K562 (cell line): Measurements from ENCODE around the gene CDCA5. TPM values are rescaled to one million over a fixed set of nuclear protein-coding genes. Genes with fewer than 3 reads are reported as not detected.
A peak's percentile ranks its signal among the peaks of the same experiment; 100 is the strongest.

ENCODE experiments used
- BCL6 ChIP-seq: fragments of 250-450 bp; sonication (Bioruptor Pico); IDR thresholded peaks from 2 replicates; pipeline ENCODE4 v1.4.0; 2020
- CCAR2 ChIP-seq: fragments of 200-400 bp; formaldehyde crosslinking; IDR thresholded peaks from 2 replicates; pipeline ENCODE4 v1.6.1; 2017; ENCODE audit warnings: mild to moderate bottlenecking, low read depth, low read length
- CREM ChIP-seq: IDR thresholded peaks from 2 replicates; pipeline ENCODE4 v1.6.1; 2014; ENCODE audit warnings: antibody characterized with exemption, low read depth
- ETV6 ChIP-seq, 3 experiments: fragments of 150-350 bp in 1 of 3; sonication (generic) in 1 of 3; formaldehyde crosslinking in 1 of 3; IDR thresholded peaks; 2 replicates each; pipeline versions ENCODE4 v1.6.1 to v1.8.0; 2014 to 2022; ENCODE audit warnings: borderline replicate concordance in 2 of 3, low read depth in 2 of 3, antibody characterized with exemption in 1 of 3, low read length in 1 of 3, mild to moderate bottlenecking in 1 of 3, missing genetic modification reagents in 1 of 3
- FOXO4 ChIP-seq: fragments of 450-650 bp; formaldehyde crosslinking; IDR thresholded peaks from 2 replicates; pipeline ENCODE4 v1.4.0; 2020; ENCODE audit warnings: mild to moderate bottlenecking, moderate library complexity
- GABPB1 ChIP-seq: sonication (generic); formaldehyde crosslinking; IDR thresholded peaks from 2 replicates; pipeline ENCODE4 v1.8.0; 2022; ENCODE audit warnings: mild to moderate bottlenecking, missing genetic modification reagents
- HDAC2 ChIP-seq: fragments of 450-650 bp; IDR thresholded peaks from 2 replicates; pipeline ENCODE4 v1.6.1; 2016; ENCODE audit warnings: mild to moderate bottlenecking
- ILK ChIP-seq: fragments of 450-650 bp; IDR thresholded peaks from 2 replicates; pipeline ENCODE4 v1.6.1; 2016; ENCODE audit warnings: missing genetic modification characterization, low read depth, mild to moderate bottlenecking, missing compliant biosample characterization, moderate library complexity, borderline replicate concordance
- KDM1A ChIP-seq, 2 experiments: fragments of 450-650 bp; IDR thresholded peaks; 2 replicates each; pipeline ENCODE4 v1.6.1; 2016; ENCODE audit warnings: mild to moderate bottlenecking in 2 of 2
- KDM5B ChIP-seq: fragments of 200-600 bp; sonication (generic); IDR thresholded peaks from 2 replicates; pipeline ENCODE4 v1.6.1; 2012; ENCODE audit warnings: low read depth, mild to moderate bottlenecking, moderate library complexity, low read length, control low read depth, inconsistent platforms; ENCODE audit not compliant: insufficient replicate concordance
- MAFK ChIP-seq: IDR thresholded peaks from 2 replicates; pipeline ENCODE4 v1.6.1; 2011; ENCODE audit warnings: low read length, improper control_type of control experiment
- MLX ChIP-seq, 2 experiments: fragments of 450-650 bp in 1 of 2; sonication (generic) in 1 of 2; formaldehyde crosslinking; conservative IDR thresholded peaks; 2 replicates each; pipeline versions ENCODE4 v1.4.0 to v1.8.1; 2020 to 2022; ENCODE audit warnings: mild to moderate bottlenecking in 1 of 2, missing genetic modification reagents in 1 of 2
- MYNN ChIP-seq, 2 experiments: sonication (generic); formaldehyde crosslinking in 1 of 2; IDR thresholded peaks; 2 replicates each; pipeline versions ENCODE4 v1.5.0 to v1.6.1; 2016 to 2020; ENCODE audit warnings: antibody characterized with exemption in 1 of 2, missing genetic modification reagents in 1 of 2
- NFATC3 ChIP-seq: fragments of 450-650 bp; IDR thresholded peaks from 2 replicates; pipeline ENCODE4 v1.6.1; 2017; ENCODE audit warnings: mild to moderate bottlenecking
- POLR2AphosphoS5 ChIP-seq: IDR thresholded peaks from 2 replicates; pipeline ENCODE4 v1.6.1; 2011; ENCODE audit warnings: mild to moderate bottlenecking, low read depth, low read length, moderate library complexity; ENCODE audit not compliant: control insufficient read depth, insufficient read depth
- POLR2G ChIP-seq: fragments of 200-400 bp; formaldehyde crosslinking; IDR thresholded peaks from 2 replicates; pipeline ENCODE4 v1.6.1; 2017; ENCODE audit warnings: low read depth, mild to moderate bottlenecking, antibody characterized with exemption, low read length, moderate library complexity
- RHOXF2B ChIP-seq: fragments of 250-450 bp; sonication (Bioruptor Pico); conservative IDR thresholded peaks from 2 replicates; pipeline ENCODE4 v1.5.1; 2021
- SMAD2 ChIP-seq: fragments of 150-350 bp; IDR thresholded peaks from 2 replicates; pipeline ENCODE4 v1.6.1; 2014; ENCODE audit warnings: low read depth, mild to moderate bottlenecking, low read length
- SMARCE1 ChIP-seq: fragments of 450-650 bp; IDR thresholded peaks from 2 replicates; pipeline ENCODE4 v1.7.1; 2016; ENCODE audit warnings: mild to moderate bottlenecking
- ZEB2 ChIP-seq: fragments of 450-650 bp; IDR thresholded peaks from 2 replicates; pipeline ENCODE4 v1.6.1; 2016
- ZNF140 ChIP-seq: fragments of 250-450 bp; sonication (Bioruptor Pico); IDR thresholded peaks from 2 replicates; pipeline ENCODE4 v1.8.0; 2021; ENCODE audit warnings: moderate library complexity, mild to moderate bottlenecking, inconsistent platforms
- ZNF263 ChIP-seq: sonication (generic); formaldehyde crosslinking; IDR thresholded peaks from 2 replicates; pipeline ENCODE4 v1.8.0; 2022; ENCODE audit warnings: mild to moderate bottlenecking, missing genetic modification reagents, borderline replicate concordance
- ZNF3 ChIP-seq: fragments of 250-450 bp; sonication (Bioruptor Pico); IDR thresholded peaks from 2 replicates; pipeline ENCODE4 v1.5.0; 2021; ENCODE audit warnings: mild to moderate bottlenecking, moderate library complexity
- ZNF436 ChIP-seq: fragments of 250-450, 450-650 bp; sonication (Bioruptor Pico); formaldehyde crosslinking; IDR thresholded peaks from 2 replicates; pipeline ENCODE4 v1.7.0; 2020; ENCODE audit warnings: mild to moderate bottlenecking
- ZSCAN29 ChIP-seq: fragments of 450-650 bp; IDR thresholded peaks from 2 replicates; pipeline ENCODE4 v1.6.1; 2017
- polyA plus RNA-seq, 8 experiments: library from polyadenylated mRNA; depleted of rRNA in 4 of 8; stranded (reverse) in 5 of 8; unstranded in 3 of 8; fragments of >200 nt; fragmentation: Nextera tagmentation in 2 of 8; fragmentation: Illumina TruSeq in 1 of 8; extraction: Ambion mirVana in 2 of 8; extraction: Trizol in 1 of 8; gene quantifications; 2 replicates each; pipeline versions ENCODE4 v1.2.1 to v1.2.3, GENCODE V29; 2011 to 2014; ENCODE audit warnings: inconsistent platforms in 1 of 8, missing spikeins in 1 of 8
- total RNA-seq, 7 experiments: library from RNA; depleted of rRNA in 6 of 7; stranded (reverse); fragments of >200 nt in 6 of 7; fragmentation: Illumina TruSeq in 2 of 7; extraction: Trizol in 2 of 7; gene quantifications; 2 replicates each; pipeline versions ENCODE4 v1.2.1 to v1.2.3, GENCODE V29; 2011 to 2021; ENCODE audit warnings: low replicate concordance in 1 of 7
- TF ChIP-seq, protein P1 (sequence below): sonication (generic); formaldehyde crosslinking; IDR thresholded peaks from 2 replicates; pipeline ENCODE4 v1.8.1; 2023; ENCODE audit warnings: mild to moderate bottlenecking, missing genetic modification reagents

The CDCA5 gene
- total and polyA plus RNA-seq, 9 of the 15 experiments (the other 6 are each of a cell fraction or from before 2014, with no cell fraction given), result 18.9 to 94.3 (median 64.6) TPM

DNA sequence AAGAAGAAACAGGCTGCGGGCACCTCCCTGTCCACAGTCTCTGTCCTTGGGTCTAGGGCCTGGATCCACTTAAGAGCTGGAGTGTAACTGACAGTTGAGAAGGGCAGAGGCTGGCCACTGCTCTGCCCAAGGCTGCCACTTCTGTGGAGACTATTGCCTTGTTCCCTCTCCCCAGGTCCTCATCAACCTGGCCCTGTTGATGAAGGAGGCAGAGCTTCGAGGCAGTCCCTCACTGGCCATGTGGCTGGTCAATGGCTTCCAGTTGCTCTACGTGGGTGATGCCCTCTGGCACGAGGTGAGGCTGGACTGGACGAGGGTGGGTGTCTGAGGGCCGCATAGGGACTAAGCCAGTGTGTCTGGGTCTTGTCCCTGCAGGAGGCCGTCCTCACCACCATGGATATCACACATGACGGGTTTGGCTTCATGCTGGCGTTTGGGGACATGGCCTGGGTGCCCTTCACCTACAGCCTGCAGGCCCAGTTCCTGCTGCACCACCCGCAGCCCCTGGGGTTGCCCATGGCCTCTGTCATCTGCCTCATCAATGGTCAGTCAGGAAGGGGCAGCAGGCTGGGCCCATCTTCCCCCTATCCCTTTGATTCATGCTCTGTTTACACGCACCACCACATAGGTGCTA lies 30.8 kb upstream of the CDCA5 start (continued):
- TF ChIP-seq MLX (CRISPR knock-in tag; conservative IDR thresholded peaks at IDR 0.05), result no peak
- TF ChIP-seq ZNF263 (CRISPR knock-in tag), result no peak
- no peak for TF ChIP-seq FOXO4 (CRISPR knock-in tag)
- TF ChIP-seq SMAD2, result no peak
- TF ChIP-seq, protein P1, sequence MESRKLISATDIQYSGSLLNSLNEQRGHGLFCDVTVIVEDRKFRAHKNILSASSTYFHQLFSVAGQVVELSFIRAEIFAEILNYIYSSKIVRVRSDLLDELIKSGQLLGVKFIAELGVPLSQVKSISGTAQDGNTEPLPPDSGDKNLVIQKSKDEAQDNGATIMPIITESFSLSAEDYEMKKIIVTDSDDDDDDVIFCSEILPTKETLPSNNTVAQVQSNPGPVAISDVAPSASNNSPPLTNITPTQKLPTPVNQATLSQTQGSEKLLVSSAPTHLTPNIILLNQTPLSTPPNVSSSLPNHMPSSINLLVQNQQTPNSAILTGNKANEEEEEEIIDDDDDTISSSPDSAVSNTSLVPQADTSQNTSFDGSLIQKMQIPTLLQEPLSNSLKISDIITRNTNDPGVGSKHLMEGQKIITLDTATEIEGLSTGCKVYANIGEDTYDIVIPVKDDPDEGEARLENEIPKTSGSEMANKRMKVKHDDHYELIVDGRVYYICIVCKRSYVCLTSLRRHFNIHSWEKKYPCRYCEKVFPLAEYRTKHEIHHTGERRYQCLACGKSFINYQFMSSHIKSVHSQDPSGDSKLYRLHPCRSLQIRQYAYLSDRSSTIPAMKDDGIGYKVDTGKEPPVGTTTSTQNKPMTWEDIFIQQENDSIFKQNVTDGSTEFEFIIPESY, result no peak
- TF ChIP-seq CCAR2, result no peak
- no peak for TF ChIP-seq KDM1A (IDR thresholded peaks at IDR 0.05)
- no peak for TF ChIP-seq NFATC3
- TF ChIP-seq ZNF140, result no peak
- TF ChIP-seq MAFK, result no peak
- no peak for TF ChIP-seq ILK (tag)
- no peak for TF ChIP-seq ETV6 (IDR thresholded peaks at IDR 0.05; ENCODE audit: borderline replicate concordance in 1 of 2, low read depth in 2 of 2, low read length in 1 of 2)
- TF ChIP-seq ETV6 (CRISPR knock-in tag; IDR thresholded peaks at IDR 0.05; ENCODE audit: borderline replicate concordance), result no peak
- no peak for TF ChIP-seq HDAC2
- no peak for TF ChIP-seq POLR2AphosphoS5
- TF ChIP-seq ZNF436 (CRISPR knock-in tag), result no peak
- TF ChIP-seq ZNF3, result no peak
- peak; percentile 67 for TF ChIP-seq POLR2G
- no peak for TF ChIP-seq CREM
- TF ChIP-seq GABPB1 (CRISPR knock-in tag), result no peak
- TF ChIP-seq RHOXF2B (CRISPR knock-in tag), result no peak
- TF ChIP-seq MYNN (IDR thresholded peaks at IDR 0.05), result 0 out of 2 replicates have a peak, but pooled peaks have one; percentile 14
- no peak for TF ChIP-seq MYNN (CRISPR knock-in tag; IDR thresholded peaks at IDR 0.05)
- no peak for TF ChIP-seq ZSCAN29
- no peak for TF ChIP-seq BCL6 (CRISPR knock-in tag)
- TF ChIP-seq ZEB2, result no peak
- TF ChIP-seq SMARCE1, result no peak
- peak; percentile 4 for TF ChIP-seq KDM5B
